NT2/D1 (cell line): Measurements from ENCODE around the gene KIF3A.

Experiments
- SUZ12 ChIP-seq: IDR thresholded peaks from 2 replicates; pipeline ENCODE4 v1.6.1; 2011; ENCODE audit not compliant: insufficient read length, insufficient read depth; ENCODE audit errors: extremely low read depth
- YY1 ChIP-seq: IDR thresholded peaks from 2 replicates; pipeline ENCODE4 v1.6.1; 2011; ENCODE audit not compliant: insufficient read length, insufficient read depth

- TF ChIP-seq YY1 (no peak), SUZ12 (no peak)
These were observed 28.9 kb upstream of the KIF3A start for GRCh38 chr5:132766020-132766805.
